Measurements from ENCODE around the gene CEP85L.

The CEP85L gene

DNA sequence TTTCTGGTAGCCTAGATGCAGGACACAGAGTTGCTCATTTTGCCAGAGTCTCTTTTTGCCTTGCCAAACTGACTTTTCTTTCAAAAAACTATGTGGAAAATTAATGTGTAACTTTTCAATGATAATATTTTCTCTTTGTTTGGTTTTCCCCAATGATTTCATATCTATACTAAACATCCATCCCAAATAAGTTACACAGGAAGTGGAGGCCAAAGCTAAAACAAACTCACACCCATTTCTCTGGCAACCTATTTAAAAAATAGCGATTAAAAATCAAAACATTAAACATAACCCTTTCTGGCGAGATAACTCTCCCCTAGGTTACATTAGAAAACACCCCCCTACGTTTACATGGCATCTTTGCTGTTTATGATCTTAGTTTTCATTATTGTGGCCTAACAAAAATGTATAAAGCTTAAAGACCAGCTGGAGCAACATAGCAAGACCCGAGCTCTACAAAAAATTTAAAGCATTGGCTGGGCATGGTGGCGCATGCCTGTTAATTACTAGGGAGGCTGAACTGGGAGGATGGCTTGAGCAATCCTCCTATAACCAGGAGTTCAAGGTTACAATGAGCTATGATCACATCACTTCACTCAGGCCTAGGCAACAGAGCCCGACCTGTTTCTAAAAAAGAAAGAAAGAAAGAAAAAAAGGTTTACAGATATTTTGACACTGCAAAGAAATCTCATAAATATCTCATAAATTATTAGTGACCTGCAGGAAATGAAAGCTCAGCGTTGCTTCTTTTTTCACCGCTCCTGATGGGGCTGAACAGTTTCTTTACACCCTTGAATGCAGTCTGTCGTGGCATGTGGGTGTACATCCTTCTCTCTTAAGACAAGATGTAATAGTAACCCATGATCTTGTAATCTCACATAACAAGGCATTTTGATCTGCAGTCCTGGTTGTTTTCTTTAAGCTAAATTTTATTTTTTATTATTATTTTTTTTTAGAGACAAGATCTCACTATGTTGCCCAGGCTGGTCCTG, 32.8 kb upstream of the CEP85L start:
- peak; percentile 17 for DNase-seq (ENCODE audit: low read depth)
- TF ChIP-seq, protein P1, sequence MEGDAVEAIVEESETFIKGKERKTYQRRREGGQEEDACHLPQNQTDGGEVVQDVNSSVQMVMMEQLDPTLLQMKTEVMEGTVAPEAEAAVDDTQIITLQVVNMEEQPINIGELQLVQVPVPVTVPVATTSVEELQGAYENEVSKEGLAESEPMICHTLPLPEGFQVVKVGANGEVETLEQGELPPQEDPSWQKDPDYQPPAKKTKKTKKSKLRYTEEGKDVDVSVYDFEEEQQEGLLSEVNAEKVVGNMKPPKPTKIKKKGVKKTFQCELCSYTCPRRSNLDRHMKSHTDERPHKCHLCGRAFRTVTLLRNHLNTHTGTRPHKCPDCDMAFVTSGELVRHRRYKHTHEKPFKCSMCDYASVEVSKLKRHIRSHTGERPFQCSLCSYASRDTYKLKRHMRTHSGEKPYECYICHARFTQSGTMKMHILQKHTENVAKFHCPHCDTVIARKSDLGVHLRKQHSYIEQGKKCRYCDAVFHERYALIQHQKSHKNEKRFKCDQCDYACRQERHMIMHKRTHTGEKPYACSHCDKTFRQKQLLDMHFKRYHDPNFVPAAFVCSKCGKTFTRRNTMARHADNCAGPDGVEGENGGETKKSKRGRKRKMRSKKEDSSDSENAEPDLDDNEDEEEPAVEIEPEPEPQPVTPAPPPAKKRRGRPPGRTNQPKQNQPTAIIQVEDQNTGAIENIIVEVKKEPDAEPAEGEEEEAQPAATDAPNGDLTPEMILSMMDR (IDR thresholded peaks at IDR 0.05; ENCODE audit: insufficient read depth, low read depth, low read length, missing control alignments) = no peak
- no peak overlapping the region for H3K4me3 ChIP-seq (ENCODE audit: low read depth, low read length)

GRCh38 chr6:118680452-118681095, 29.2 kb upstream of the CEP85L start:
- no peak for DNase-seq (ENCODE audit: low read depth)
- H3K4me3 ChIP-seq (ENCODE audit: low read depth, low read length) = no peak overlapping the region
- TF ChIP-seq, protein P1 (IDR thresholded peaks at IDR 0.05; ENCODE audit: insufficient read depth, low read depth, low read length, missing control alignments) = no peak

- TF ChIP-seq, protein P1 (IDR thresholded peaks at IDR 0.05; ENCODE audit: insufficient read depth, low read depth, low read length, missing control alignments) = no peak
- no peak for DNase-seq (ENCODE audit: low read depth)
- H3K4me3 ChIP-seq (ENCODE audit: low read depth, low read length) = no peak overlapping the region
These were observed 28.0 kb upstream of the CEP85L start for GRCh38 chr6:118679327-118679901.

DNA sequence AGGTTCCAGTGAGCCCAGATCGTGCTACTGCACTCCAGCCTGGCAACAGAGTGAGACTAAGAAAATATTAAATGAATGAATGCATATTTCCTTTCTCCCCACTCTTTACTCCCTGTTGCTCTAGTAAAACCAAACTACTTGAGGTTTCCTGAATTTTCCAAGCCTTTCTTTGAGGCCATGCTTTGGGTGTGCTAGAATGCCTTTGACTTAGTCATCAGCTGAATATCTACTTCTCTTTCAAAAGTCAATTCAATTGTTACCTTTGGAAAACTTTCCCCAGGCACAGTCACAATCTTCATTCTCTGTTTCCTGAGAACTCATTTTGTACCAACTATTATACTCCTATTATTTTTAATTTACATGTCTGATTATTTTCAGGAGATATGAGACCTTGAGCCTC, 27.5 kb upstream of the CEP85L start:
- no peak for DNase-seq (ENCODE audit: low read depth)
- TF ChIP-seq, protein P1 (IDR thresholded peaks at IDR 0.05; ENCODE audit: insufficient read depth, low read depth, low read length, missing control alignments) = no peak
- H3K4me3 ChIP-seq (ENCODE audit: low read depth, low read length) = no peak overlapping the region

GRCh38 chr6:118677193-118677592, 25.8 kb upstream of the CEP85L start:
- H3K4me3 ChIP-seq (ENCODE audit: low read depth, low read length) = no peak overlapping the region
- TF ChIP-seq, protein P1 (IDR thresholded peaks at IDR 0.05; ENCODE audit: insufficient read depth, low read depth, low read length, missing control alignments) = no peak
- no peak for DNase-seq (ENCODE audit: low read depth)

DNA sequence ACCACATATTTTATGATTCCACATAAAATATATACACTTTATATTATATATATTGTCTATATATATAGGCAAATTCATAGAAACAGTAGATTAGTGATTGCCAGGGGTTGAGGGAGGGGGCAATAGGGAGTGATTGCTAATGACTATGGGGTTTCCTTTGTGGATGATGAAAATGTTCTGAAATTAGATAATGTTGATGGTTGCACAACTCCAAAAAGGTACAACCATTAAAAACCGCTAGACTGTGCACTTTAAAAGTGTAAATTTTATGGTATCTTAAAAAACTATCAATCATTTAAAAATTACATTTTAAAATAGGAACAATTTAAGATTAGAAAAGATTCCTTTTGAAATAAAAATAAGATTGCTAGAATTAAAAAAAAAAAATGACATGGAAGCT, 23.8 kb upstream of the CEP85L start:
- DNase-seq (ENCODE audit: low read depth) = no peak
- no peak overlapping the region for H3K4me3 ChIP-seq (ENCODE audit: low read depth, low read length)
- TF ChIP-seq, protein P1 (IDR thresholded peaks at IDR 0.05; ENCODE audit: insufficient read depth, low read depth, low read length, missing control alignments) = no peak

Data from GM12865 (cell line).